PC-3 (cell line): Measurements from ENCODE around the gene KRTDAP. TPM values are rescaled to one million over a fixed set of nuclear protein-coding genes. Genes with fewer than 3 reads are reported as not detected.

Experiments
- ATAC-seq: fragments of 200-7000 bp; cut with Tn5 transposase; 2 replicates; pipeline ENCODE4 v1.9.1; 2020; ENCODE audit warnings: mild to moderate bottlenecking, moderate library complexity
- BruUV-seq: library from RNA; stranded (reverse); fragments of 400-500 nt; replicated peaks from 2 replicates; lab custom pipeline; 2021; lab: Mats Ljungman, UMichigan
- CTCF ChIA-PET: fragments of 300-600 bp; sonication (Branson Sonifier 250); formaldehyde crosslinking; loops from one replicate; lab custom pipeline; 2022; ENCODE audit warnings: antibody characterized with exemption; lab: Charles Lee
- POLR2A ChIA-PET: fragments of 300-600 bp; sonication (Branson Sonifier 250); formaldehyde crosslinking; loops from one replicate; lab custom pipeline; 2022; ENCODE audit warnings: antibody characterized with exemption; ENCODE audit not compliant: unreplicated experiment; lab: Charles Lee
- DNase-seq: peaks from one replicate; pipeline ENCODE4 v3.0.0-alpha.2; 2015
- H2AFZ ChIP-seq: fragments of 300-600 bp; sonication (generic); 2 replicates; pipeline ENCODE4 v1.6.0; 2016; ENCODE audit warnings: antibody characterized with exemption, low read length
- H3F3A ChIP-seq: fragments of 300-600 bp; sonication (generic); one replicate; pipeline ENCODE4 v1.6.0; 2017; ENCODE audit warnings: antibody characterized with exemption, low read length, control low read depth, mild to moderate bottlenecking; ENCODE audit not compliant: unreplicated experiment
- H3K27ac ChIP-seq: fragments of 300-600 bp; sonication (generic); 2 replicates; pipeline ENCODE4 v1.5.1; 2016; ENCODE audit warnings: mild to moderate bottlenecking, low read length
- H3K27me3 ChIP-seq: fragments of 300-600 bp; sonication (generic); 2 replicates; pipeline ENCODE4 v1.6.1; 2016; ENCODE audit warnings: low read length, mixed read lengths
- H3K36me3 ChIP-seq: fragments of 300-600 bp; sonication (generic); 2 replicates; pipeline ENCODE4 v1.6.1; 2016; ENCODE audit warnings: low read depth, mixed run types, low read length, mixed read lengths
- H3K4me1 ChIP-seq: fragments of 300-600 bp; sonication (generic); 2 replicates; pipeline ENCODE4 v1.5.1; 2016; ENCODE audit warnings: low read length; ENCODE audit not compliant: insufficient read depth
- H3K4me2 ChIP-seq: fragments of 300-600 bp; sonication (generic); 2 replicates; pipeline ENCODE4 v1.6.0; 2016; ENCODE audit warnings: low read length
- H3K4me3 ChIP-seq: fragments of 300-600 bp; sonication (generic); 2 replicates; pipeline ENCODE4 v1.5.1; 2016; ENCODE audit warnings: mild to moderate bottlenecking, low read length, mixed read lengths
- H3K79me2 ChIP-seq: fragments of 300-600 bp; sonication (generic); 2 replicates; pipeline ENCODE4 v1.6.1; 2017; ENCODE audit warnings: low read length, mixed read lengths
- H3K9ac ChIP-seq: fragments of 300-600 bp; sonication (generic); 2 replicates; pipeline ENCODE4 v1.6.0; 2016; ENCODE audit warnings: mild to moderate bottlenecking, low read length
- H3K9me2 ChIP-seq: fragments of 300-600 bp; sonication (generic); replicated peaks from 2 replicates; pipeline ENCODE4 v1.6.1; 2016; ENCODE audit warnings: mixed run types, low read length, mixed read lengths
- H3K9me3 ChIP-seq: fragments of 300-600 bp; sonication (generic); 2 replicates; pipeline ENCODE4 v1.6.1; 2016; ENCODE audit warnings: low read length, mixed read lengths
- H4K20me1 ChIP-seq: fragments of 300-600 bp; sonication (generic); 2 replicates; pipeline ENCODE4 v1.6.1; 2016; ENCODE audit warnings: low read length, mixed read lengths
- EZH2 ChIP-seq: fragments of 300-600 bp; sonication (generic); IDR thresholded peaks from one replicate; pipeline ENCODE4 v1.6.1; 2017; ENCODE audit warnings: antibody characterized with exemption, mild to moderate bottlenecking, low read length; ENCODE audit not compliant: unreplicated experiment
- EZH2phosphoT487 ChIP-seq: fragments of 300-600 bp; sonication (generic); IDR thresholded peaks from 2 replicates; pipeline ENCODE4 v1.6.1; 2018; ENCODE audit warnings: mild to moderate bottlenecking, antibody characterized with exemption, low read length, borderline replicate concordance
- intact Hi-C: fragments of 100-400 bp; cut with micrococcal nuclease; formaldehyde crosslinking; loops from 2 replicates; pipeline ENCODE4 v1.9.0; 2023
- total RNA-seq: library from RNA; depleted of rRNA; stranded (reverse); fragments of >200 nt; gene quantifications from 2 replicates; pipeline ENCODE4 v1.2.3, GENCODE V29; 2014
- TF ChIP-seq, protein P1 (sequence below): fragments of 300-600 bp; sonication (generic); conservative IDR thresholded peaks from 2 replicates; pipeline ENCODE4 v1.5.1; 2017; ENCODE audit warnings: antibody characterized with exemption, low read depth, mild to moderate bottlenecking, low read length

KRTDAP gene
- total RNA-seq, 1 experiment from 2014 or later, result not detected

DNA sequence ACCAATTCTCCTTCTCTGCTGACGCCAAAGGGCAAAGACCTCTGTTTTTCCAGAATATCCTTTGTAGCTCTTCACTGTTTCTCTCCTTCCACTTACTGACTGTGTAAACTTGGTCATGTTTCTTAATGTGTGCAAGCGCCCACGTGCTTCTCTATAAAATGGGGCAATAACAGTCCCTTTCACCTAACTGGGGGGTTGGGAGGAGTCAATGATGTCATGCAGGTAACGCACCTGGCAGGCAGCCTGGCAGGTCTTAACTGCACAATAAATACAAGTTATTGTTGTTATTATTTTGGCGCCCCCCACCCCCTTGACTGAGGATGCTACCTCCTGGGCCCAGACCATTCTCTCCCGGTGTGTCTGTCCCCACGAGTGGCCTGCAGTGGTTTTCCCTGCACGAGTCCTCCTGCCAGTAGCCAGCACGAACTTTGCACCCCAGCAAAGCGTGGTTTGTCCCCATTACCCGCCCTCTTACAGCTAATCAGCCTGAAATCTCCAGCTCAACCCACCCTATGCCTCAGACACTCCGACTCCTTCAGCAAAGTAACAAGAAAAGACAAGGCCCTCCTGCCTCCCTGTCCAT lies 32.6 kb upstream of the KRTDAP start:
- TF ChIP-seq EZH2 (no peak), EZH2phosphoT487 (no peak)
- TF ChIP-seq, protein P1, sequence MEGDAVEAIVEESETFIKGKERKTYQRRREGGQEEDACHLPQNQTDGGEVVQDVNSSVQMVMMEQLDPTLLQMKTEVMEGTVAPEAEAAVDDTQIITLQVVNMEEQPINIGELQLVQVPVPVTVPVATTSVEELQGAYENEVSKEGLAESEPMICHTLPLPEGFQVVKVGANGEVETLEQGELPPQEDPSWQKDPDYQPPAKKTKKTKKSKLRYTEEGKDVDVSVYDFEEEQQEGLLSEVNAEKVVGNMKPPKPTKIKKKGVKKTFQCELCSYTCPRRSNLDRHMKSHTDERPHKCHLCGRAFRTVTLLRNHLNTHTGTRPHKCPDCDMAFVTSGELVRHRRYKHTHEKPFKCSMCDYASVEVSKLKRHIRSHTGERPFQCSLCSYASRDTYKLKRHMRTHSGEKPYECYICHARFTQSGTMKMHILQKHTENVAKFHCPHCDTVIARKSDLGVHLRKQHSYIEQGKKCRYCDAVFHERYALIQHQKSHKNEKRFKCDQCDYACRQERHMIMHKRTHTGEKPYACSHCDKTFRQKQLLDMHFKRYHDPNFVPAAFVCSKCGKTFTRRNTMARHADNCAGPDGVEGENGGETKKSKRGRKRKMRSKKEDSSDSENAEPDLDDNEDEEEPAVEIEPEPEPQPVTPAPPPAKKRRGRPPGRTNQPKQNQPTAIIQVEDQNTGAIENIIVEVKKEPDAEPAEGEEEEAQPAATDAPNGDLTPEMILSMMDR, result no peak
- Histone ChIP-seq H2AFZ (no peak overlapping the region), H3K36me3 (no peaks in the 10 kb centered on the region), H3F3A (no peaks in the 10 kb centered on the region), H3K27me3 (no peaks in the 10 kb centered on the region), H4K20me1 (no peaks in the 10 kb centered on the region), H3K27ac (no peak overlapping the region), H3K4me1 (peaks cover 19% of the 10 kb centered on the region), H3K4me3 (no peak overlapping the region), H3K9ac (no peak overlapping the region), H3K9me2 (no peaks in the 10 kb centered on the region), H3K9me3 (no peaks in the 10 kb centered on the region), H3K79me2 (no peaks in the 10 kb centered on the region), H3K4me2 (no peak overlapping the region)
- CTCF ChIA-PET, result no interaction called here
- POLR2A ChIA-PET, result interaction anchor here (0.5 kb wide), 1 partner anchor 323 kb away, joined by 4 read pairs; no protein-coding TSS in a partner anchor
- DNase-seq, result no peak
- intact Hi-C loops, result no loop called here
- no TSS peak for BruUV-seq
- ATAC-seq, result no peak

DNA sequence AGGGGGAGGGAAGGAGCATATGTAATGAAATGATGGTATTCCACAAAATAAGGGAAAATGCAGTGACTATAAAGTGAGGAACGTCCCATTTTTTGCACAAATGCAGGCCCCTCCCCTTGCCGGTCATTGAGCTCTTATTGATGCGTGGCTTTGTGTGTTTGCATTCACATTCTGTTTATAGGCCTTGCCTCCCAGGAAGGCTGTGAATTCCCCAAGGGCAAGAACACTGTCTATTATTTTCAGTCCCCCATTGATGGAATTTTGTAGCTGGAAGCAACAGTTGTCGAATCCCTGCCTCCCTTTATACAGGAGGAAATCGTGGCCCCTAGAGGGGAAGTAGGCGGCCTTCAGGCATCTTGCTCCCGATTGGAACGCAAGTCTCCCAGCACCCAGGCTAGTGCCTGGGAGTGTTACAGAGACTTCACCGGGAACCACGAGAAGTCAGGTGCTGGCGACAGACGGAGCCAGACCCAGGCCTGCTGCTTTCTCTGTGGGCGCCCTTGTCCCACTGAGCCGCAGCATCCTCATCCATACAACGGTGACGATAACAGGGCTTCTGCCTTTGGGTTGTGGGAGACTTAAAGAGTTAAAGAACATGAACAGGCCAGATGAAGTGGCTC lies 31.0 kb upstream of the KRTDAP start:
- no peaks in the 10 kb centered on the region for H3F3A ChIP-seq
- H3K27me3 ChIP-seq, result no peaks in the 10 kb centered on the region
- no peak overlapping the region for H3K4me2 ChIP-seq
- H3K9me2 ChIP-seq, result no peaks in the 10 kb centered on the region
- no peak overlapping the region for H3K9ac ChIP-seq
- intact Hi-C loops, result no loop called here
- no peak overlapping the region for H2AFZ ChIP-seq
- CTCF ChIA-PET, result no interaction called here
- no peaks in the 10 kb centered on the region for H4K20me1 ChIP-seq
- no peak overlapping the region for H3K4me3 ChIP-seq
- no peaks in the 10 kb centered on the region for H3K79me2 ChIP-seq
- no peaks in the 10 kb centered on the region for H3K9me3 ChIP-seq
- ATAC-seq (no peak), DNase-seq (no peak)
- BruUV-seq, result no TSS peak
- POLR2A ChIA-PET, result no interaction called here
- no peak overlapping the region for H3K27ac ChIP-seq
- H3K4me1 ChIP-seq, result peaks cover 19% of the 10 kb centered on the region
- TF ChIP-seq EZH2phosphoT487 (no peak), EZH2 (no peak)
- TF ChIP-seq, protein P1, result no peak
- no peaks in the 10 kb centered on the region for H3K36me3 ChIP-seq

DNA sequence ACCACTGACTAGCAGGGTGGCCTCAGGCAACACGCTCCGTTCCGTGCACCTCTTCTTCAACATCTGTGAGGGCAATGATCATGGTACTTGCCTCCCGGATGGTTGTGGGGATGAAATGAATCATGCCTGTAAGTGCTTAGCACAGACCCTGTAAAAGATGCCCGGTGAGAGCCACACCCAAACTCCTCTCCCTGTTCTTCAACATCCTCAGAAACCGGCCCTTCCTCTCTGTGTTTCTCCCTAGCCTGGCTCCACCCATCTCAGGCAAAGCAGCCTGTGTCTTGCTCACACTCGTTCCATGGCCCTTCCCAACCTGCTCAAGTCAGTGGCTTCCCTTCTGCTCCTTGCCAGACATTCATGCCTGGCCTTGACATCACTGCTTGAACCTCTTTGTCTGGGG lies 29.0 kb upstream of the KRTDAP start:
- Histone ChIP-seq H3F3A (no peaks in the 10 kb centered on the region), H3K9me2 (no peaks in the 10 kb centered on the region), H3K4me1 (peaks cover 19% of the 10 kb centered on the region), H3K36me3 (no peaks in the 10 kb centered on the region), H3K27me3 (no peaks in the 10 kb centered on the region), H3K9ac (no peak overlapping the region), H2AFZ (peak overlapping the region; percentile 66), H3K27ac (peak overlapping the region; percentile 38), H3K4me3 (no peak overlapping the region), H3K79me2 (no peaks in the 10 kb centered on the region), H3K4me2 (peak overlapping the region; percentile 36), H4K20me1 (no peaks in the 10 kb centered on the region), H3K9me3 (no peaks in the 10 kb centered on the region)
- ATAC-seq (peak; percentile 94), DNase-seq (peak; percentile 85)
- ChIA-PET POLR2A (no interaction called here), CTCF (no interaction called here)
- no peak for TF ChIP-seq EZH2phosphoT487
- TF ChIP-seq, protein P1, result no peak
- TF ChIP-seq EZH2, result no peak
- BruUV-seq, result no TSS peak
- intact Hi-C loops, result loop anchor here (2.0 to 5.0 kb wide), 2 partner anchors 26 to 73 kb away; partner anchors contain the start of gene TMEM147
